DOHH2 (cell line): Measurements from ENCODE around the gene SPPL2B.

Source experiments
- CTCF ChIP-seq: fragments of 200-600 bp; sonication (generic); IDR thresholded peaks from one replicate; pipeline ENCODE4 v1.5.1; 2014; ENCODE audit warnings: antibody characterized with exemption, mild to moderate bottlenecking, low read depth, low read length; ENCODE audit not compliant: poor library complexity, severe bottlenecking
- EZH2phosphoT487 ChIP-seq: fragments of 200-600 bp; sonication (generic); IDR thresholded peaks from 2 replicates; pipeline ENCODE4 v1.6.1; 2017; ENCODE audit warnings: borderline replicate concordance, mild to moderate bottlenecking, antibody characterized with exemption, low read length, moderate library complexity, mixed read lengths

GRCh38 chr19:2362970-2363300 is 34.5 kb downstream of the SPPL2B start:
- TF ChIP-seq CTCF (no peak), EZH2phosphoT487 (no peak)
